HS-5 (cell line): Measurements from ENCODE around the gene MBNL3.
"Not testable (repeated sequence)": the region's sequence is repeated elsewhere in the genome, so short reads cannot be mapped to it uniquely, and the experiment has no call there.

Experiments used
- DNase-seq: peaks from one replicate; pipeline ENCODE4 v3.0.0-alpha.2; 2012; ENCODE audit warnings: low read depth

The MBNL3 gene

DNA sequence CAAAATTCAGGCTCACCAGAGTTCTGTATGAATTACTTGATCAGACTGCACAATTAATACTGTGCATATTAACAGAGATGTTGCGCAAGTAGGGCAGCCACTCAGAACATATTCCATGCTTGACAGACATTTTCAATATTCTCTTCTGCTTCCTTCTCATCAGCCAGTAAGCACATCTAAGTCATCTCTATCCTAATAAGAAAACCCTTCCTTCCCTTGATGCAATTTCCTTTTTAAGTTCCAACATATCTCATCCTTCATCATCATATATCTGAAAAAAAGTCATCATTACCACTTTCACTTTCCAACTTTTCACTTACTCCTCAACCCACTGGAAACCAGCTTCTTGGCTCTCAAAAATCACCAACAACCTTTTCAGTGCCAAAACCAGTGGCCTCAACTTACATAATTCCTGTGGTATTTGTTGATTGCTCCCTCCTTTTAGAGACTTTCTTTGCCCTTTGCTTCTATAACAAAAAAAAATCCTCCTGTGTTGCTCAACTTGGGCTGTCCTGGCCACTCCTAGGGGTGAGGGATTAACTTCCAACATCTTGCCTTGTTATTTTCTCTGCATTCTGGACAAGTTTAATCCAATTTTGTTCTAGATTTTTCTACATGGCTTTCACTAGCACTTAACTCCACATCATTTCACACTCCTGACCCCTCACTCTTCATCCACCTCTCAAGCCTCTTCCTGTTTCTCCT, 14.1 kb downstream of the MBNL3 start:
- no peak for DNase-seq

- DNase-seq = no peak
These were observed 16.4 kb downstream of the MBNL3 start for GRCh38 chrX:132472397-132472796.

DNA sequence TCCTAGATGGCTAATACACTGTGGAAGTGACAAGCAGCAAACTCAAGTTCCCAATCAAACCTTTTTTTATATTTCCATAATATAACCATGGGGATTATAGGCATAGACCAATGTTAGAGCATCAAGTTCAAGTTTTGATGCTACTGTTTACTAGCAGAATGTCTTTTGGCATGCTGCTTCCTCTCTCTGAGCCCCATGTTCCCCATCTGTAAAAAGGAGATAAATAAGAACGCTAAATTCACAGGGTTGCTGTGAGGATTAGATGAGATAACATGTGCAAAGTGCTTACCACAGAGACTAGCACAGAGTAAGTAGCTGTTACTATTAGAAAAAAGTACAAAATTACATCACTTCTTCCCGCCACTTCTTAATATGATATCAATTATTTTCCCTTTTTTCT, 18.0 kb downstream of the MBNL3 start:
- DNase-seq = no peak

DNA sequence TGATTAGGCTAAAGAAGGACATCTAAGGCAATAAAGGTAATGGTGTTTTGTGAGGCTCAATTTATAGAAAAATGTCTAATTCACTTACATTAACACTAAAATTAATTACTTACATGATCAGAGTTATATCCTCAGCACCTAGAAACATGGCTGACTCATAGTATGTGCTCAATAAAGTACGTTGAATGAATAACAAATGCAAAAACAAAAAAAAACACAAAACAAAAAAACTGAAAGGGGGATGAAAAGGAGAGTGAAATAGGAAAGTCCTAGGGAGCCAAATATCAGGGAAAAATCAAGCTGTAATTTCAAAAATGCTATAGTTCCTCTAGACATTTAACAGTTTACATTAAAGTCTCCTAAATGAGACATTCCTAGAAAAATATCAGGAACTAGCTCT, 18.7 kb downstream of the MBNL3 start:
- no peak for DNase-seq

DNA sequence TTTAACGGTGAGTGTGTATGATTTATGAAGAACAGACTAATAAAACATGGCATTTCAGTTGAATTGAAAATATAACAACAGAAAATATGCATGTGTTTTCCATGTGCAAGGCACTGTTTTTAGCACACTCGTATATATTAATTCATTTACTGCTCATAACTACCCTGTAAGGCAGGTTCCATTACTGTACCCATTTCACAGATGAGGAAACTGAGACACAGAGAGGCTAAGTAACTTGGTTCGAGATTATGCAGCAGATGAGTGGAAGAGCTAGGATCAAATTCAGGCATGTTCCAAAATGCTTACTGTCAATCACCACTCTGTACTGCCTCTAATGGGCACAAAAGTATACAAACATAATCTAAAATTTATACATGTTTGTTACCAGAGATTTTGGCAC, 20.4 kb downstream of the MBNL3 start:
- no peak for DNase-seq

DNA sequence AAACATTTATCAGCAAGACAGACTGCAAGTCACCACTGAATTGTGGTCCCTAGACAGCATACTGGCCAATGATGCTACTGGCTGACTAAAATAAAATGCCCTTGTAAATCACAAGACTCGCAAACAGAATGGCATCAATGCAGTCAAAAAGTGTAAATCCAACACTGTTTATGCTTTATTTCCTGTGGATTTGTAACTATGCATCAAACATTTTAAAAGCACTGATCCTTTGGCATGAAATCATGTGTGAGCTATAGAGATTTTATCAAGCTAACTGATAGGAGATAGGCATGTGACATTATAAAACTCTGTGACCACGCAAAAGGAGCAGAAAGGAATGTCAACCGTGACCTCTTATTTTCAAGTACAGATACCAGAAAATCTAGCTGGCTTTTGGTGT, 20.8 kb downstream of the MBNL3 start:
- no peak for DNase-seq

DNA sequence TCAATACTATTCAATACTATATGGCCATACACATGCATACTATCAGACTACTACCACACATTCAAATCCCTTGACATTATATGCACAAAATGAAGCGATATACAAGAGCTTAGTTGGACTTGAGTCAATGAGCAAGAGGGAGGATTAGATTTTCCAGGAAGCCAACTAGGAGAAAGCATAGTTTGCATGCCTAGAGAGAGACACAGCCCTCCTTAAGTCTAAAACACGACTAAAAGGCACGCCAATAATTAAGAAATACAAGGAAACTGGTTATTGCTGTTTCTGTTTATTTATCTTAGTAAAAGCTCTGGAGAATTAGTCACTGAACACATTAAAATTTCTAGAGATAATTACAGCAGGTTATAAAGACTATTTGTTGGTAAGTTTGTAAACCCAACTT, 21.8 kb downstream of the MBNL3 start:
- no peak for DNase-seq

GRCh38 chrX:132463411-132463810, 25.4 kb downstream of the MBNL3 start:
- DNase-seq = no peak

DNA sequence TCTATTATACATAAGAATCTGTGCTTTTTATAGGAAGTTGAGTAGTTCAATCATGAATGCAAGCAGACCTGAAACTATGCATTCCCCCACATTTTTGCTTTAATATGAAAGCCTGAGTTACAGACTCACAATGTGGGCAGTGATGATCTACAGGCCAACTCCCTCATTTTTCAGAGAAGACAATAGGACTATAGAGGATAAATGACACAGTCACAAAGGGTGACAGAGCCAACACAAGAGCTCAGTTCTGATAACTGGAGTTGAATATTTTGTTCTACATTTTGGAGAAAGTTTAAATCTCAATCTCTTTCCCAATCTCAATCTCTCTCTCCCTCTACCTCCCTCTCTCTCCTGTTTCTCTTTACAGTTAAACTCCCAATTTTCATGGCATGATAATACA, 27.0 kb downstream of the MBNL3 start:
- DNase-seq = no peak

DNA sequence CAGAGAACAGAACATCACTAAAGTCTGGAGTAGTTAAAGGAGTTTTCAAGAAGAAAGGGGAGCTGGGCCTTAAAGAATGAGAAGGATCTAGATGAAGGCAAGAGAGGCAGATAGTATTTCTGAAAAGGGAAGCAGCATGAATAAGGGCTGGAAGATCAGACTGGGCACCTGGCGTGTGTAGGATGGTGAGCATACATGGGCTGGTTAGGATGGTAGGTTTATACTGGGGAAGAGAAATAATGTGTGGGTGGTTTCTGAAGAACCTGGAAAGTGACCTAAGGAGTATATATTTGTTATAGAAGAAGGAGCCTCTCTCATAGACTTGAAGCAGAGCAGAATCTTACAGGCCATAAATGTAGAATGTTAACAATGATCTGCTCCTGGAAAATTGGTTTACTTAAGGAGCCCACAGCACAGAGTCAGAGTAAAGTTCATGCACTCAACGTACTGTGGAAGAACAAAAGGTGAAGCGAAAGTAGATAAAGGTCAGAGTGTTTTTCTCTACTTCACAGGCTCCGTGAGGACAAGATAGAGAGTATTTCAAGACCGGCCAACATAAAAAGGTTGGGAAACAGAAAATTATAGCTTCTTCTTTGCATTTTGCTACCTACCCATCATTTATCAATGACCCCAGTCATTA, 35.8 kb downstream of the MBNL3 start:
- DNase-seq = no peak

DNA sequence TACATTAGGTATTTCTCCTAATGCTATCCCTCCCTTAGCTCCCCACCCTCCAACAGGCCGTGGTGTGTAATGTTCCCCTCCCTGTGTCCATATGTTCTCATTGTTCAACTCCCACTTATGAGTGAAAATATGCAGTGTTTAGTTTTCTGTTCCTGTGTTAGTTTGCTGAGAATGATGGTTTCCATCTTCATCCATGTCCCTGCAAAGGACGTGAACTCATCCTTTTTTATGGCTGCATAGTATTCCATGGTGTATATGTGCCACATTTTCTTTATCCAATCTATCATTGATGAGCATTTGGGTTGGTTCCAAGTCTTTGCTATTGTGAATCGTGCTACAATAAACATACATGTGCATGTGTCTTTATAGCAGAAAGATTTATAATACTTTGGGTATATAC, 42.9 kb downstream of the MBNL3 start:
- not testable (repeated sequence) for DNase-seq

- no peak for DNase-seq
These were observed 43.9 kb downstream of the MBNL3 start for GRCh38 chrX:132444936-132445335.

GRCh38 chrX:132443196-132444135, 45.4 kb downstream of the MBNL3 start:
- no peak for DNase-seq

- no peak for DNase-seq
These were observed 46.1 kb downstream of the MBNL3 start for GRCh38 chrX:132442691-132443090.

DNA sequence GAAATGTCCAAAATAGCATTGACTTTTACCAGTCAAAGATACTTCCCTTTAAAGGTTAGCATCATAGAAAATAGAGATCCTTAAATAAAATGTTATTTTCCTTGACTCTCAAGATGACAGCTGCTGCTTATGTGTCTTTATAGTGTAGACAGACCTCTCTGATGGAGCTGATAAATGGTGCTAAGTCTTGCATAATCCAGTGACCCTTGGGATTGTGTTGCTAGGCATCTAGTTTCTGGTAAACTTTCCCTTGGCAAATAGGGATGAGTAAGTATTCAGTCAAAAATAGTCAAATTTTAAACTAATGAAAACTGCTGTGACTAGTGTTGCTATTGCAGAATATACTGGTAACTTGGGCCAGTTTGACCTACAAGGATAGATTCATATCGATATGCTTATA, 53.6 kb downstream of the MBNL3 start:
- no peak for DNase-seq

GRCh38 chrX:132433551-132433950, 55.3 kb downstream of the MBNL3 start:
- no peak for DNase-seq

GRCh38 chrX:132433001-132433400, 55.8 kb downstream of the MBNL3 start:
- DNase-seq = no peak

DNA sequence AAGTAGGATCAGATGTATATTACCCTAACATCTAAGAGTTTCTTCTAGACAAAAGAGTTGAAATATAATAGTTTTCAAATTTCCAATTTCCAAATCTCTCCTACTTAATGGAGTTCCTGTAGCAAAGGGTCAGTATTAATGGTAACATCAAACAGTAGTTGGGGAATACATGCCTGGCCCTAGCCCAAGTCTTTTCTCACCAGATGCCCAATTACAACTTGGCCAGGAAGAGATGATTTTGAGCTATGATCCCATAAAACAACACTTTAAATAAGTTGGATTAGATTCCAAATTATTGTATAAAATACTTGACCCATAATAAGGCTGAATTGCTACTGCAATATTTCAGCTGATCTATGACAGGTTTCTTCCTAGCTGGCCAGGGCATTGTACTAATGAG, 59.9 kb downstream of the MBNL3 start:
- DNase-seq = no peak

DNA sequence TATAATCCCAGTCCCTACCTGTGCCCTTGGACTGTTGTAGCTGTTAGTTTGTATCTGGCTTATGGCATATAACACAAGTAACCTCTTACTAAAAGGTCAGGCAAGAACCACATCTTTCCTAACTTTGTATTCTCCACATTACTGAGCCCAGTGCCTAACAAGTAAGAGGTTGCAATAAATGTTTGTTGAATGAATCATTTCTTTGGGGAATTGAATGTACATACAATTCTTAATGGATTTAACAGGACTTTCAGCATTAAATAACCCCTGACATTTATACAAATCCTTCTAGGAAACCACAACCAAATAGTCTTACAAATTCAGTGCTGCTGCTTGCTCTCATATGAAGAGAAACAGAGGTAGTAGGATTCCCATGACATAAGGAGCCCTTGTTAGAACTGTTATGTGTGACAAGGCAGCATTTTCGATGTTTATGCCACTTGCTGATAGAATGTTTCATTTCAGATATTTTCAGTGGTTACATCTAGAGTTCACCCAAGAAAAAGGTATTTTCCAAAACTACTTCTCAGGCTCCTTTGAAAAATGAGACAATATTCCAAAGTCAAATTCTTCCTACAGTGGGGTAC, 62.0 kb downstream of the MBNL3 start:
- peak; percentile 26 for DNase-seq

- no peak for DNase-seq
These were observed 63.0 kb downstream of the MBNL3 start for GRCh38 chrX:132425744-132426318.

DNA sequence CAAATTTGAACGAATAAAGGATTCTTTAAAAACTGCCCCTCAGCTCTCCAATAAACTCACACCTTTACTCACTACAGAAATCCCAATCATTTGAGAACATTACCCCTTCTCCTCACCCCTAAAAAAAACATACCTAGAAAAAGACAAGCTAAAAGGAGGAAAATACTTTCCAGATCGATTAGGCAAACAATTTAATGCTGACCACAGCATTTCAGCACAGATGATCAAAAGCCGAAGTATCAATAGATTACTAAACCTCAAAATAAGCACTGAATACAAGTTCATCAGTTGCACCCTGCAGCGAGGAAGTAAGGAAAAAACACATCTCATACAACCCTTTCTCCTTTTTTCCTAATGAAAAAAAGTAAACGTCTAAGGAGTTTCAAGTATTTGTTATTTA, 65.5 kb downstream of the MBNL3 start:
- DNase-seq = no peak

DNA sequence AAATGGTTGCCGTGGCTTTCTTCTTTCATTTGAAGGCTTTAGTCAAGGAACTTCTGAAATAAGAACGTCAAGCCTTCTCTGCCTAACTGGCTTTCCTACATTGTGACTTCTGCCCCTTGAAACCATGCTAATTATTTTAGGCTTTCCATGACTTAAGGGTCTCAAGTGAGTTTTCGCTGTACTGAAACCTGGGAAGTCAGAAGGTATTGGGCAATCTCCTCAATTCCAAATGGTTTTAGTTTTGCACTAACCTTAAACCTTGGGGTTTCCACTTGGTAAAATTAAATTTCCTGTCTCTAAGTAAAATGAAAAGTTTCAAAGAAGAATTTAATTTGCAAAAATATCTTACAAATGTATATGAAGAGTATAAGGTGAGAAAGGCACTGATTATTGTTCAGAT, 73.8 kb downstream of the MBNL3 start:
- no peak for DNase-seq
